ENCODE data around the gene CIDEC. TPM values are rescaled to one million over a fixed set of nuclear protein-coding genes. Genes with fewer than 3 reads are reported as not detected.

Gene CIDEC
- total RNA-seq (2014; rRNA removed; shearing (Covaris generic); ENCODE audit: low replicate concordance), result not detected in 2 replicates

- H3K4me3 ChIP-seq (ENCODE audit: low read length), result no peak within 1 kb of the TSS
- H3K36me3 ChIP-seq (ENCODE audit: insufficient read depth, low read length), result no peaks in the 10 kb centered on the region
- no peaks in the 10 kb centered on the region for H4K20me1 ChIP-seq (ENCODE audit: insufficient read depth, low read depth, low read length)
- H3K9me2 ChIP-seq (replicated peaks; ENCODE audit: insufficient read depth, low read length), result no peaks in the 10 kb centered on the region
- no peak within 1 kb of the TSS for H3K27ac ChIP-seq (ENCODE audit: low read length)
- H3K4me2 ChIP-seq (ENCODE audit: low read depth, low read length, poor library complexity, severe bottlenecking), result no peak within 1 kb of the TSS
- no peak within 1 kb of the TSS for H2AFZ ChIP-seq (ENCODE audit: low read length)
- no peaks in the 10 kb centered on the region for H3K4me1 ChIP-seq (ENCODE audit: low read length)
- no peaks in the 10 kb centered on the region for H3K27me3 ChIP-seq (ENCODE audit: low read length)
- H3K9ac ChIP-seq (ENCODE audit: low read length), result no peak within 1 kb of the TSS
- H3K79me2 ChIP-seq (ENCODE audit: low read length), result no peaks in the 10 kb centered on the region
- no peaks in the 10 kb centered on the region for H3K9me3 ChIP-seq (ENCODE audit: low read length)
- peak; percentile 35 for DNase-seq
These were observed at the start of gene CIDEC for GRCh38 chr3:9879830-9880549. TSS of gene CIDEC (minus strand) at chr3:9880253. CDS start at chr3:9878486, 1,767 bp downstream.

- Histone ChIP-seq H3K9ac (ENCODE audit: low read length) (no peak overlapping the region), H3K9me2 (replicated peaks; ENCODE audit: insufficient read depth, low read length) (no peaks in the 10 kb centered on the region), H3K4me1 (ENCODE audit: low read length) (peaks cover 8% of the 10 kb centered on the region), H4K20me1 (ENCODE audit: insufficient read depth, low read depth, low read length) (no peaks in the 10 kb centered on the region), H3K9me3 (ENCODE audit: low read length) (no peaks in the 10 kb centered on the region), H3K4me3 (ENCODE audit: low read length) (no peak overlapping the region), H2AFZ (ENCODE audit: low read length) (no peak overlapping the region), H3K36me3 (ENCODE audit: insufficient read depth, low read length) (no peaks in the 10 kb centered on the region), H3K4me2 (ENCODE audit: low read depth, low read length, poor library complexity, severe bottlenecking) (no peak overlapping the region), H3K27ac (ENCODE audit: low read length) (no peak overlapping the region), H3K79me2 (ENCODE audit: low read length) (no peaks in the 10 kb centered on the region), H3K27me3 (ENCODE audit: low read length) (no peaks in the 10 kb centered on the region)
- no peak for DNase-seq
These were observed 48.1 kb upstream of the CIDEC start for GRCh38 chr3:9928158-9928557.

GRCh38 chr3:9918261-9919038, 38.4 kb upstream of the CIDEC start:
- H3K9me2 ChIP-seq (replicated peaks; ENCODE audit: insufficient read depth, low read length), result no peaks in the 10 kb centered on the region
- no peak overlapping the region for H3K9ac ChIP-seq (ENCODE audit: low read length)
- H2AFZ ChIP-seq (ENCODE audit: low read length), result no peak overlapping the region
- H4K20me1 ChIP-seq (ENCODE audit: insufficient read depth, low read depth, low read length), result no peaks in the 10 kb centered on the region
- no peaks in the 10 kb centered on the region for H3K79me2 ChIP-seq (ENCODE audit: low read length)
- H3K4me3 ChIP-seq (ENCODE audit: low read length), result no peak overlapping the region
- no peaks in the 10 kb centered on the region for H3K27me3 ChIP-seq (ENCODE audit: low read length)
- no peaks in the 10 kb centered on the region for H3K4me1 ChIP-seq (ENCODE audit: low read length)
- H3K4me2 ChIP-seq (ENCODE audit: low read depth, low read length, poor library complexity, severe bottlenecking), result no peak overlapping the region
- no peak for DNase-seq
- no peaks in the 10 kb centered on the region for H3K36me3 ChIP-seq (ENCODE audit: insufficient read depth, low read length)
- no peak overlapping the region for H3K27ac ChIP-seq (ENCODE audit: low read length)
- no peaks in the 10 kb centered on the region for H3K9me3 ChIP-seq (ENCODE audit: low read length)

- no peaks in the 10 kb centered on the region for H4K20me1 ChIP-seq (ENCODE audit: insufficient read depth, low read depth, low read length)
- H3K79me2 ChIP-seq (ENCODE audit: low read length), result no peaks in the 10 kb centered on the region
- H3K9ac ChIP-seq (ENCODE audit: low read length), result no peak overlapping the region
- H3K27me3 ChIP-seq (ENCODE audit: low read length), result no peaks in the 10 kb centered on the region
- H3K36me3 ChIP-seq (ENCODE audit: insufficient read depth, low read length), result no peaks in the 10 kb centered on the region
- H3K9me3 ChIP-seq (ENCODE audit: low read length), result no peaks in the 10 kb centered on the region
- no peak overlapping the region for H3K27ac ChIP-seq (ENCODE audit: low read length)
- H3K9me2 ChIP-seq (replicated peaks; ENCODE audit: insufficient read depth, low read length), result no peaks in the 10 kb centered on the region
- no peak overlapping the region for H2AFZ ChIP-seq (ENCODE audit: low read length)
- H3K4me1 ChIP-seq (ENCODE audit: low read length), result no peaks in the 10 kb centered on the region
- no peak overlapping the region for H3K4me3 ChIP-seq (ENCODE audit: low read length)
- H3K4me2 ChIP-seq (ENCODE audit: low read depth, low read length, poor library complexity, severe bottlenecking), result no peak overlapping the region
- DNase-seq, result no peak
These were observed 37.8 kb upstream of the CIDEC start for GRCh38 chr3:9917820-9918219.

- Histone ChIP-seq H3K36me3 (ENCODE audit: insufficient read depth, low read length) (no peaks in the 10 kb centered on the region), H4K20me1 (ENCODE audit: insufficient read depth, low read depth, low read length) (no peaks in the 10 kb centered on the region), H3K27ac (ENCODE audit: low read length) (no peak within 1 kb of the TSS), H3K4me3 (ENCODE audit: low read length) (no peak within 1 kb of the TSS; the same call in 1 of the 2 replicates), H3K79me2 (ENCODE audit: low read length) (no peaks in the 10 kb centered on the region), H3K9me3 (ENCODE audit: low read length) (no peaks in the 10 kb centered on the region), H2AFZ (ENCODE audit: low read length) (no peak within 1 kb of the TSS), H3K4me2 (ENCODE audit: low read depth, low read length, poor library complexity, severe bottlenecking) (no peak within 1 kb of the TSS), H3K4me1 (ENCODE audit: low read length) (no peaks in the 10 kb centered on the region), H3K27me3 (ENCODE audit: low read length) (no peaks in the 10 kb centered on the region), H3K9ac (ENCODE audit: low read length) (no peak within 1 kb of the TSS), H3K9me2 (replicated peaks; ENCODE audit: insufficient read depth, low read length) (no peaks in the 10 kb centered on the region)
- DNase-seq, result no peak
These were observed 37.0 kb upstream of the CIDEC start, which contains the start of gene IL17RC for GRCh38 chr3:9916734-9917680. TSS of gene IL17RC (plus strand) at chr3:9917098. CDS start at chr3:9917316, 218 bp downstream.

- H3K9ac ChIP-seq (ENCODE audit: low read length), result no peak overlapping the region
- H3K27me3 ChIP-seq (ENCODE audit: low read length), result no peaks in the 10 kb centered on the region
- no peaks in the 10 kb centered on the region for H3K79me2 ChIP-seq (ENCODE audit: low read length)
- no peaks in the 10 kb centered on the region for H3K9me2 ChIP-seq (replicated peaks; ENCODE audit: insufficient read depth, low read length)
- no peak overlapping the region for H3K27ac ChIP-seq (ENCODE audit: low read length)
- H4K20me1 ChIP-seq (ENCODE audit: insufficient read depth, low read depth, low read length), result no peaks in the 10 kb centered on the region
- H3K4me3 ChIP-seq (ENCODE audit: low read length), result no peak overlapping the region
- no peak for DNase-seq
- no peak overlapping the region for H2AFZ ChIP-seq (ENCODE audit: low read length)
- H3K4me1 ChIP-seq (ENCODE audit: low read length), result no peaks in the 10 kb centered on the region
- H3K36me3 ChIP-seq (ENCODE audit: insufficient read depth, low read length), result no peaks in the 10 kb centered on the region
- no peaks in the 10 kb centered on the region for H3K9me3 ChIP-seq (ENCODE audit: low read length)
- H3K4me2 ChIP-seq (ENCODE audit: low read depth, low read length, poor library complexity, severe bottlenecking), result no peak overlapping the region
These were observed 36.3 kb upstream of the CIDEC start for GRCh38 chr3:9916346-9916733.

GRCh38 chr3:9915254-9916141, 35.4 kb upstream of the CIDEC start:
- H3K27ac ChIP-seq (ENCODE audit: low read length), result no peak overlapping the region
- DNase-seq, result no peak
- no peak overlapping the region for H3K9ac ChIP-seq (ENCODE audit: low read length)
- no peaks in the 10 kb centered on the region for H3K4me1 ChIP-seq (ENCODE audit: low read length)
- H3K4me3 ChIP-seq (ENCODE audit: low read length), result no peak overlapping the region
- no peaks in the 10 kb centered on the region for H3K36me3 ChIP-seq (ENCODE audit: insufficient read depth, low read length)
- no peaks in the 10 kb centered on the region for H3K79me2 ChIP-seq (ENCODE audit: low read length)
- H3K9me2 ChIP-seq (replicated peaks; ENCODE audit: insufficient read depth, low read length), result no peaks in the 10 kb centered on the region
- no peak overlapping the region for H2AFZ ChIP-seq (ENCODE audit: low read length)
- H4K20me1 ChIP-seq (ENCODE audit: insufficient read depth, low read depth, low read length), result no peaks in the 10 kb centered on the region
- no peak overlapping the region for H3K4me2 ChIP-seq (ENCODE audit: low read depth, low read length, poor library complexity, severe bottlenecking)
- H3K27me3 ChIP-seq (ENCODE audit: low read length), result no peaks in the 10 kb centered on the region
- H3K9me3 ChIP-seq (ENCODE audit: low read length), result no peaks in the 10 kb centered on the region
